Activated CD8-positive, alpha-beta memory T cell treated with anti-CD3 and anti-CD28 coated beads for 48 hours (primary cell): ENCODE data around the gene EMILIN2.

Experiments
- DNase-seq, 3 experiments: peaks; one replicate each; pipeline ENCODE4 v3.0.0-alpha.2; 2020; ENCODE audit warnings: low read depth in 2 of 3, low spot score in 2 of 3

The EMILIN2 gene

DNA sequence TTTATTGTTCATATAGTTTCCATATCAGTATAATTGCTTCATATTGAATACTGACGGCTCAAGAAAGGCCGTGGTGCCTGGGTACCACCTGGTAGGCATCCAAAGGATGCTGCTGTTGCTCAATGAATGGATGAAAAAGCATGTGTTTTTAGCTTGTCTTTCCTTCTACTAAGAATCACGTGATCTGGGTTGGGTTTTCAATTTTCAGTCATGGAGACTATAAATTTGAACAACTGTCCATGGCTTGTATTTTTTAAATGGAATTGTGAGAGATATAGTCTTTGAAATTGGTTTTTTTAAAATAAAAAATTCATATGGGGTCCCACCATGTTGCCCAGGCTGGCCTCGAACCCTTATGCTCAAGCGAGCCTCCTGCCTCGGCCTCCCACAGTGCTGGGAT, 25.3 kb downstream of the EMILIN2 start:
- DNase-seq, result no peak

DNA sequence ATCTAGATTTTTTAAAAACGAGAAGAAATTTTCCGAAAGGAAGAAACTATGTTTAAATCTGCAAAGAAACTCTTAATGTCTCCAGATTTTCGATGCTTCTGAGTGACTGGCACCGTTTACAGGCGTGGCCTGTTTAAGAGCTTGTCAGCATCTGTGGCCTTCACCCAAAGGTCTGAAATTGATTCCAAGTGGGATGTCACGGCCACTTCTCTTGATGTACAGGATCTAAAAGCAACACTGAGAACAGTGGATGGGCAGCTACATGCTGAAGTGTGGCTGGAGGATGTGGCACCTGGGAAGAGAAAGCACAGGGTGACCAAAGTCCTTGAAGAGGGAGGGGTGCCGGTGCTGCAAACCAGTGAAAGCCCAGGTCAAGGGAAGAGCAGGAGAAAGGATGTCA, 28.0 kb downstream of the EMILIN2 start:
- DNase-seq, result no peak

- no peak for DNase-seq
These were observed 32.0 kb downstream of the EMILIN2 start for GRCh38 chr18:2878656-2879330.

DNA sequence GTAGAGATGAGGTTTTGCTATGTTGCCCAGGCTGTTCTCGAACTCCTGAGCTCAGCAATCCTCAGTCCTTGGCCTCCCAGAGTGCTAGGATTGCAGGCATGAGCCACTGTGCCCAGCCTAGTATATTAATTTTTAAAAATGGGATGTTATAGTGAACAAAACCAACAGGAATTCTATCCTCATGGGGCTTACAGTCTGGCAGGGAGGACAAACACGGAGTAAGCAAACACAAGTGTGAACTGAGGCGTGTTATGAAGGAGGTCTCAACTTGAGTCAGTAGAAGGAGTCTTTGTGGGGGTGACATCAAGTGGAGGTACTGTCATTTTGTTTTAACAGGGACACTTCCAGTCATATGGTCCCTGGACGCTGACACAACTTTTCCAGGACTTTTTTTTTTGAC, 33.1 kb downstream of the EMILIN2 start:
- no peak for DNase-seq

GRCh38 chr18:2880473-2880872, 33.7 kb downstream of the EMILIN2 start:
- DNase-seq, result no peak

DNA sequence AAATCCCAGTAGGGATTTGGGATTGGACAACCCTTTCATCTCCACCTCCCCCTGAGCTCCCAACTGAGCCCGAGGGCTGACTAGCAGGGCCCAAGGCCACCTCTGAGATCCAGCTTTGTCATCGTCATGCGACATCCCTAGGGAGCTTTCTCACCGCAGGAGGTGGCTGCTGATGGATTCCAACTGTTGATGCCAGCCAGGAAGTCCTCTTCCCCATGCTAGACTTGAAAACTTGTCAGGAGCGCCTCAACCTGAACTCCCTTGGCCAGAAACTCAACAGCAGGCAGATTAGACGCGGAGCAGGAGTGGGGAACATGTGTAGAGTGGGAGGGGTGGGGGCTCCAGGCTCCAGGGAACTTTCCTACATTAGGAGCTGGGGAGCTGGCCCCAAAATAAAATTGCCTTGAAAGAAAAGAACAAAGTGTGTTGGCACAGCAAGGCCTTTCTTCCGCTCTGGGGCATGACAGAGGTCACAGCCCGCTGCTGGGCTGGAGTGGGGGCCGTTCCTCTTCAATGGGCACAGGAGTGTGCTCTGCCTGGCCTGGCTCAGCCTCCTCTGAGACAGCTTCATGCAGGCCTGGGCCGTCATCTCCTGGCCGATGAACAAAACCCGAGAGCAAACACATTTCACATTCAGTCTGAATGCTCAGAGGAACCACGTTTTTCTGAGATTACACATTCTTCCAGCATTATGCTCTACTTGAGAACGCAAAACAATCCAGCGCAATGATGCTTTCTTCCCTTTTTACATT, 34.5 kb downstream of the EMILIN2 start:
- DNase-seq, result no peak

- DNase-seq, result no peak
These were observed 35.0 kb downstream of the EMILIN2 start for GRCh38 chr18:2881840-2882195.

DNA sequence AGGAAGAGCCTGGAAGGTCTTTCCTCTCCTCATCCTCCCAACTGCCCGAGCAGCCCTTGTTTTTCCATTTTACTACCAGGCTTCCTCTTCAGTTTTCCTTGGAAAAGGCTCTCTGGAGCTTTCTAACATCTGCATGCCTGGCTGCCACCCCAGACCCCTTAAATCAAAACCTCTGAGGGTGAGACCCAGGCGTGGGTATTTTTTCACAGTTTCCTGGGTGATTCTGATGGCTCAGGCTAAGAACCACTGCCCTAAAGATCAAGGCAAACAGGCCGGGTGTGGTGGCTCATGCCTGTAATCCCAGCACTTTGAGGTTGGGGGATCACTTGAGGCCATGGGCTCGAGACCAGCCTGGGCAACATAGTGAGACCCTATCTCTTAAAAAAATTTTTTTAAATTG, 35.4 kb downstream of the EMILIN2 start:
- DNase-seq, result no peak

DNA sequence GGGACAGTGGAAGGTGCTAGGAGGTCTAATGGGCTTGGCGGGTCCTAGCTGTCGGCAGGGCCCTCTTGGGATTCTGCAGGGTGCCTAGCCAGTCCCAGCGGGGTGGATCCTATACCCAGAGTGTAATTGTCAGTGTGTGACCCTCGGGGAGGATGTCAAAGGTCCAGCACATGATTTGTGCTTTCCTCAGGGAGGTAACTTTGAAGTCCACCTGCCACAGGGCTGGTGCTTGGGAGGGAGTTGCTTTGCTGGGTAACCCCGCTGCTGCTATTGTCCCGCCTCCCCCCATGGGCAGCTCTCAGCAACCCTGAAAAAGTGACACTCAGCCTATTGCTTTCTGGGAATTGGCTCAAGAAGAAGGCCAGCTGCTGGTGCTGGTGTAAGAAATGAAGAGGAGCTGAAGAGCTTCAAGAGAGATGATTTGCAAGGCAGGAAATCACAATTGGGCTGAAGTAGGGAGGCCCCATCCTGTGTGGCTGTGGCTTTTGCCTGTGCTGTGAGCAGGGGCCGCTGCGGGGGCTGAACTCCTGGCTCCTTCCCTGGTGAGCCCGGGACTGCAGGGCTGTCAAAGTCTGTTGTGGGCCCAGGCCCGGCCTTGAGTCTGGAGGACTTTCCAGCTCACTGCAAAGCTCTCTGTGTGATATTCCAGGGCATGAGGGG, 36.4 kb downstream of the EMILIN2 start:
- DNase-seq, result no peak

DNA sequence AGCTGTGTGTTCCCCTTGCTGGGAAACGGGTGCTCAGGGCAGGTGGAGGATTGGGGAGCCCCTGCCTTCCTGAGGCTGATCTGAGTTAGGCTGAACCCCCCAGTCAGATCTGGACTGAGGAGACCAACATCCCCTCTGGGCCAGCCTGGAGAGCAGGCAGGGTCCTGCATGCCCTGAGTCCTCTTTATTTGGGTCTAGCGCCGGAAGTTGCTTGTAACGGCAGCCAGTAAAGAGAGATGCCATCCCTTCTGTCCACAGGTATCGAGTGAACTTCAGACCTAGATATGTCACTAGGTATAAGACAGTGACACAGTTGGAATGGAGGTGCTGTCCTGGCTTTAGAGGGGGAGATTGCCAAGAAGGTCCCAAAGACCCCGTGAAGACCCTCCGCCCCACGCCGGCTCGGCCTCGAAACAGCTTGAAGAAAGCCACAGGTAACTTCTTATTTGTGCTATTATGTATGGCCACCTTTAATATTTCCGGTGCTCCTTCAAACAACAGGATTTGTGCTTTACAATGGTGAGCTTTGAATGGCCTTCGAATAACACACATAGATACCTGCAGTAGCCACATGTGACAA, 38.0 kb downstream of the EMILIN2 start:
- no peak for DNase-seq

DNA sequence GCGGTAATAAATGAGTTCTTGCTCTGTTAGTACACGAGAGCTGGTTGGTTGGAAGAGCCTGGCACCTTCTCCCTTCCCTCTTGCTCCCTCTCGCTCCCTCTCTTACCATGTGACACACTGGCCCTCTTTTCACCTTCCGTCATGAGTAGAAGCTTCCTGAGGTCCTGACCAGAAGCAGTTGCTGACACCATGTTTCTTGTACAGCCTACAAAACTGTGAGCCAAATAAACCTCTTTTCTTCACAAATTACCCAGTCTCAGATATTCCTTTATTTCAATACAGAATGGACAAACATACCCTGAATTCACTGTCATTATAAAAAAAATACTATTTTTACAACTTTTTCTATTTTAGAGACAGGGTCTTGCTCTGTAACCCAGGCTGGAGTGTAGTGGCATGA, 40.7 kb downstream of the EMILIN2 start:
- DNase-seq, result no peak

- DNase-seq, result no peak
These were observed 43.0 kb downstream of the EMILIN2 start for GRCh38 chr18:2889761-2890192.

- DNase-seq, result no peak
These were observed 43.8 kb downstream of the EMILIN2 start for GRCh38 chr18:2890606-2891005.

DNA sequence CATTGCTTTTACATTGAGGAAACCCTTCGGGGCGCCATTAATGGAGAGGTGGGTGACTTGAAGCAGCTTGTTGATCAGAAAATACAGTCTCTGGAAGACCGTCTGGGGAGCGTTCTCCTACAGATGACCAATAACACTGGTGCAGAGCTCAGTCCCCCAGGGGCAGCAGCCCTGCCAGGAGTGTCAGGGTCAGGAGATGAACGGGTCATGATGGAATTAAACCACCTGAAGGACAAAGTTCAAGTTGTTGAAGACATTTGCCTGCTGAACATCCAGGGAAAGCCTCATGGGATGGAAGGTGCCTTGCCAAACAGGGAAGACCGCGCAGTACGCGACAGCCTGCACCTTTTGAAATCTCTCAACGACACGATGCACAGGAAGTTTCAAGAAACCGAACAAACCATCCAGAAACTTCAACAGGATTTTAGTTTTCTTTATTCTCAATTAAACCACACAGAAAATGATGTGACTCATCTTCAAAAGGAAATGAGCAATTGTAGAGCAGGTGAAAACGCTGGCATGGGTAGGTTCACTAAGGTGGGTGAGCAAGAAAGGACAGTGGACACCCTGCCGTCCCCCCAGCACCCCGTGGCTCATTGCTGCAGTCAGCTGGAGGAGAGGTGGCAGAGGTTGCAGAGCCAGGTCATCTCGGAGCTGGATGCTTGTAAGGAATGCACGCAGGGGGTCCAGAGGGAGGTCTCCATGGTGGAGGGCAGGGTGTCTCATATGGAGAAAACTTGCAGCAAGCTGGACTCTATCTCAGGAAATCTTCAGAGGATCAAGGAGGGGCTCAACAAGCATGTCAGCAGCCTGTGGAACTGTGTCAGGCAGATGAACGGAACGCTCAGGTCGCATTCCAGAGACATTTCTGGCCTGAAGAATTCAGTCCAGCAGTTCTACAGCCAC, 45.0 kb downstream of the EMILIN2 start:
- no peak for DNase-seq

DNA sequence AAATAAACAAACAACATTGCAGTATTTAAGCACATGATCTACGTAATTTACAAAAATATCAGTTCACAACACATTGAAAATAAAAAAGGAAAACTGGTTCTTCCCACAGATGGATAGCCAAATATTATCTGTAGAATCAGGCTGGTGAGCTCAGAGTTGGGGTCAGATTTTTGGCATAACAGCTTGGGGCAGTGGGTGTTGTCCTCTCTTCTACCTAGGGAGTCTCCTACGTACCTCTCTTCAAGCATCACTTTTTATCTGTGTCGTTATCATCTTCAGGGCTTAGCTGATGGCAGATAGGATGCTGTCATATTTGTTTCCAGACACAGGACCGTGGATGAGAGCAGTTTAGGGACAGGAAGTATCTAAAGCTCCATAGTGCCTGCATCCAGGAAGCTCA, 46.2 kb downstream of the EMILIN2 start:
- DNase-seq, result no peak

DNA sequence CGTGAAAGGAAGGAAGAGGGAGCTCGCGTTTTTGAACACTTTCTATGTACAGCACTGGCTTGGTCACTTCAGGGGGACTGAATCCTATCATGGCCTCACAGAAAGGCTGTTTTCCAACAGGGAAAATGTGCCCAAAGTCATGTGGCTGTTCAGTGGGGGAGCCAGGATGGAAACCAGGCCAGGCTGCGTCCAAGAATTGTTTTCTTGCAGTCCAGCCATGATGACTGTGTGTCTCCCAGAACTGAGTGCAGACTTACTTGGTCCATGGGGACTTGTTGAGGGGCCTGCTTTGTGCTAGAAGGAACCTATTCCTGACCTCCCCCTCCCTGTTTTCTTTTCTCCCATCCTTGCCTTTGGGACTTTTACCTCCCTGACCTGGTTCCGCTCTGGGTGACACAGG, 46.9 kb downstream of the EMILIN2 start:
- no peak for DNase-seq

DNA sequence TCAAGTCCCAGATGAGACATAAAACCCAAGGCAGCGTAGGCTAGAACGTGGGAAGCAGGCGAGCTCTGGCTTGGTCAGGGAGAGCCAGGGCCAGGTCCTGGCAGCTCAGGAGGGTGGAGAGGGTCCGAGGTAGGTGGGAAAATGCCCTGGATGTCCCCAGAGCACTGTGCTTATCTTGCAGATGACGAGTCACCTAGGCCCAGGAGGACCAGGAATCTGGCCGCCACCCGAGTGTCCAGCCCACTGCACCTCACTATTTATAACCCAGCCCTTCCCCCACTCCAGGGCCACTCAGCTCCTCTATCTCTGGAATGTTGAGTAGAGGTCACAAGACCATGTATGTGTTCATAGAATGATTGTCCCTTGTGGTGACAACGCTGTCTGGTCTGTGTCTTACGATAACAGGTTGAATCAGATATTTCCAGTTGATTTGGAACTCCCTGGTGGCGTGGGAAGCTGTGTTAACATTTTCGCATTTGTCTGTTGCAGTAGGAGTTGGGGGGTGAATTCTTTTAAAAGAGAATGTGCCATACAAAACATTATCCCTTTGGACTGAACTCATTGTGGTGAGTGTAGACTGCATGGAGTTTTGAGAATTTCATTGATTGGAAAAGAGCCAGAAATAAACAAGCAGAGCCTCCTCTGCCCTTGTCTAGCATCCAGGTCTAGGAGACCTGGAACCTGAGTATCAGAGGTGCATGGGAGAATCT, 47.5 kb downstream of the EMILIN2 start:
- no peak for DNase-seq

DNA sequence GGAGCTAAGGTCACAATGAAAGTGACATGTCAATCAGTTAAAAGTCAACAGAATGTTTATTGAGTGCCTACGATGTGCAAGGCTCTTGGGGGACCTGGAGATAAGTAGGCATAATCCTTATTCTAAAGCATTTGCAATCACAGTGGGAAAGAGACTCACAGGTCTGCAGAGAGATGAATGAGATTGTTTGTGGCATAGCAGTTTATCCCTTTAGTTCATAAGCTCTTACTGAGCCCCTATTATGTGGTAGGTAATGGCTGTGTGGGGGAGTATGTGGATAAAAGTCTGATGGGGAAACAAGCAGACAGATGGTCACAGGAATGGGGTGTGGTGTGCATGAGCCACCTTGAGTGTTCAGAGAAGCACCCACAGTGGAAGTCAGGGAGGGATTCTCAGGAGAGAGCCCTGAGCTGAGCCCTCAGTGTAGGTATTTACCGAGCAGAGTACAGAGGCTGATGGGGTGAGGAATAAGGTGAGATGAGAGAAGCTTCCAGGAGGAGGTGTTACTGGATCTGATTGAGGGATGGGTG, 48.1 kb downstream of the EMILIN2 start:
- no peak for DNase-seq

DNA sequence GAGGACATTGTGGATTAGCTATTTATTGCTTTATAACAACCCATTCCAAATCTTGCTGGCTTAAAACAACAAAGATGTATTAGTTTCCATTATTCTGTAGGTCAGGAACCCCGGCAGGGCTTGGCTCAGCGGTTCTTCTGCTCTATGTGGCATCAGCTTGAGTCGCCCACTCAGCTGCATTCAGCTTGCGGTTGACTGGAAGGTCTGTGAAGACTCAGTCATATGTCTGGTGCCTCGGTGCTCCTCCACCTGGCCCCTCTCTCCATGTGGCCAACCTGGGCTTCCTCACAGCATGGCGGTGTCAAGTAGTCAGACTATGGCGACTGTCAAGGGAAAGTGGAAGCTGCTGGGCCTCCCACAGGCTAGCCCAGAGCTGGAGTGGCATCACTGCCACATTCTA, 48.6 kb downstream of the EMILIN2 start:
- no peak for DNase-seq

- no peak for DNase-seq
These were observed 50.2 kb downstream of the EMILIN2 start for GRCh38 chr18:2896990-2897389.
